ENCODE data around the gene OPN4.

DNA sequence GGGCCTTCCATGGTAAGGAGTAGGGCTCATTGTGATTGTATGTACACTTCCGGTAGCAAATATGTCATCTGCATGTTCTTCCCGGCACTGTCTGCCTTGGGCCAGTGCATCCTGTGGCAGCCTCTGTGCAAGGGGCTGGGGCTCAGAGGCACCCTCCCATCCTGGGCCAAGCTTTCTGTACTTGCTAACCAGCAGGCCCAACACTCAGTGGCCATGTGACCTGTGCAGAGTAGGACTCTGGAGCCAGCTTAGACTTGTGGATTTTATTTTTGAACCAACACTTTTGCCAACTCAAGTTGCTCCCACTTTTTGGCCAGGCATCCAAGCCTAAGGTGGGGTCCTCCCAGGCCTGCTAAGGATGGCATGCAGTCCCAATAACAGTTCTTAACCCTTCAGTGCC, 38.9 kb downstream of the OPN4 start:
- TF ChIP-seq SUZ12 (IDR thresholded peaks at IDR 0.05), result no peak
- no peak for TF ChIP-seq L3MBTL2 (conservative IDR thresholded peaks at IDR 0.05)
- no peak for TF ChIP-seq SP1 (IDR thresholded peaks at IDR 0.05)

Measured in HEK293T (cell line).